GM12874 (cell line): ENCODE data around the gene SDHC.

ENCODE experiments used
- TF ChIP-seq, protein P1 (sequence below): IDR thresholded peaks from 2 replicates; pipeline ENCODE4 v1.5.1; 2011; ENCODE audit warnings: low read depth, mild to moderate bottlenecking, control low read depth, low read length, moderate library complexity; ENCODE audit not compliant: insufficient read depth

The SDHC gene

DNA sequence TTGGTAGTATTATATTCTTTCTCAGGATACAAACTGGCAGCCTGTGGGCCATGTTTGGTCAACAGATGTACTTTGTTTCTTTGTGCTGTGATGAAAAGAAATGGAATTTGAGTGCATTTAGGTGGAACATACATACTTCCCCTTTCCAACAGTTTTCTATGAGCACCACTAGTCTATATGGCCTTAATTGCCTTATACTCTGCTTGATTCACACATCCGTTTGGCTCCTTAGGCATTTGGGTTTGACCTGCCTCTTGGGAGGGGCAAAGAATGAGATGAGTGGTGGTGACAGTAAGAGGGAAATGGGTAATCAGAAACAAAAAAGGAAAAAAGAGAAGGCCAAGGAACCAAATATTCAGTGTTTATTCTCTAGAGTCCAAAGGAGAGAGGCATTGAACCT lies 36.5 kb downstream of the SDHC start:
- TF ChIP-seq, protein P1, sequence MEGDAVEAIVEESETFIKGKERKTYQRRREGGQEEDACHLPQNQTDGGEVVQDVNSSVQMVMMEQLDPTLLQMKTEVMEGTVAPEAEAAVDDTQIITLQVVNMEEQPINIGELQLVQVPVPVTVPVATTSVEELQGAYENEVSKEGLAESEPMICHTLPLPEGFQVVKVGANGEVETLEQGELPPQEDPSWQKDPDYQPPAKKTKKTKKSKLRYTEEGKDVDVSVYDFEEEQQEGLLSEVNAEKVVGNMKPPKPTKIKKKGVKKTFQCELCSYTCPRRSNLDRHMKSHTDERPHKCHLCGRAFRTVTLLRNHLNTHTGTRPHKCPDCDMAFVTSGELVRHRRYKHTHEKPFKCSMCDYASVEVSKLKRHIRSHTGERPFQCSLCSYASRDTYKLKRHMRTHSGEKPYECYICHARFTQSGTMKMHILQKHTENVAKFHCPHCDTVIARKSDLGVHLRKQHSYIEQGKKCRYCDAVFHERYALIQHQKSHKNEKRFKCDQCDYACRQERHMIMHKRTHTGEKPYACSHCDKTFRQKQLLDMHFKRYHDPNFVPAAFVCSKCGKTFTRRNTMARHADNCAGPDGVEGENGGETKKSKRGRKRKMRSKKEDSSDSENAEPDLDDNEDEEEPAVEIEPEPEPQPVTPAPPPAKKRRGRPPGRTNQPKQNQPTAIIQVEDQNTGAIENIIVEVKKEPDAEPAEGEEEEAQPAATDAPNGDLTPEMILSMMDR: no peak

DNA sequence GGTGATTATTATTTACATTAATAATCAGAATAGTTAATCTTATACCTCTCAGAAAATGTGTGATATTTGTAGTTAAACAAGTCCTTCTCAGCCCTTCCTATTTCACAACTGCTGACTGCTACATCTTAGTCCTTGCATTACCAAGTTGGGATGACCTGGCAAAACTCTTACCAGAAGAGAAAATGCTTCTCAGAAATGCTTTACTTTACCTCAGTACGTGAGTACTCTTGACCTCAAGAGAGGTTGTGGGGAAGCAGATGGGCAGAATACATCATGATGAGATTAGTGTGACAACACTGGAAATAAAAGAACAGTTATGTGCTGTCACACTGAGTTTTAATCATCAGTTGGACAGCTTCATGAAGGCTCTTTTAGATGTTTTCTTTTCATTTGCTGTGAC lies 37.3 kb downstream of the SDHC start:
- TF ChIP-seq, protein P1: no peak

DNA sequence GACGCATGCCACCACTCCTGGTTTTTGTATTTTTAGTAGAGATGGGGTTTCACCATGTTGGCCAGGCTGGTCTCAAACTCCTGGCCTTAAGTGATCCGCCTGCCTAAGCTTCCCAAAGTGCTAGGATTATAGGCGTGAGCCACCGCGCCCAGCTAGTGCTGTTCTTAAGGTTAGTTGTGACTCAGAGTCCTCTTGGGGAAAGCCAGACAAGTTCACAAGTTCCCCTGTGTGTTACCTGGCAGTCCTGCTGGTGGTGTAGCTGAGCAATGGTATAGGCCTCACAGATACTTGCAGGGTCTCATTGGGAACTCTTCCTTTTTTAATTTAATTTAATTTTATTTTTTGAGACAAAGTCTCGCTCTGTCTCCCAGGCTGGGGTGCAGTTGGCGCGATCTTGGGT lies 42.9 kb downstream of the SDHC start:
- TF ChIP-seq, protein P1: no peak

DNA sequence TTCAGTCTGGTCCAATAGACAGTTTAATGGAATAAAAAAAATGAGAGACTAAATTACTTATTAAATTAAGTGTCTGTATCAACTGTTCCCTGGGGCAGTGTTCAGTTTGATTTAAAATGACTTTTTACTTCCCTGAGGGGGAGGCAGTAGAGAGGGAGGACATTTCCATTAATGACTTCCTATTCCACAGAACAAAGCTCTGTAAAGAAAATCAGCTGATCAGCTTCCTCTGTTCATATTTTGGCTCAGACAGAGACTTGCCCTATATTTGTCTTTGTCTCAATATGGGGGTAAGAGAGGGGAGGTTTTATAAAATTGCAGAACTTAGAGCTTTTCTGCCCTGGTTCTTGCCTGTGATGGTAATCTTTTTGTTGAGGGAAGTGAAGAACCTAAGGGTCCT lies 45.1 kb downstream of the SDHC start:
- TF ChIP-seq, protein P1: no peak

DNA sequence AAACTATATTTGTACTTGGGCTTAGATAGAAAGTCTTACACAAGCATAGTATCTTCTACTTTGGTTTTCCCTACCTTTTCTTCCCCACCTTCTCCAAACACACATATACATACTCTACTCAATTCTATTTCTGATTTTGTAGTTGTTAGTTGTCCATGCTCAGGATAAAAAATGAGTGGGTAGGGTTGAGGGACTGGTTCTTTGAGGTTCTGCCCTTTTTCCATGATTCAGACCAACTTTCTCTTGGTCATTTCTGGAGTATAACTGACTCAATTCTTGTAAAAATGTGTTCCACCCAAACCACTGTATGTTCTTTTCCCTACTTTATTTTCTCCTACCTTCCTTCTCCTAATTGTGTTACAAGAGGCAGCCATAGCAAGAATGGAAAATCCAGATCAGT lies 50.2 kb downstream of the SDHC start:
- TF ChIP-seq, protein P1: no peak

DNA sequence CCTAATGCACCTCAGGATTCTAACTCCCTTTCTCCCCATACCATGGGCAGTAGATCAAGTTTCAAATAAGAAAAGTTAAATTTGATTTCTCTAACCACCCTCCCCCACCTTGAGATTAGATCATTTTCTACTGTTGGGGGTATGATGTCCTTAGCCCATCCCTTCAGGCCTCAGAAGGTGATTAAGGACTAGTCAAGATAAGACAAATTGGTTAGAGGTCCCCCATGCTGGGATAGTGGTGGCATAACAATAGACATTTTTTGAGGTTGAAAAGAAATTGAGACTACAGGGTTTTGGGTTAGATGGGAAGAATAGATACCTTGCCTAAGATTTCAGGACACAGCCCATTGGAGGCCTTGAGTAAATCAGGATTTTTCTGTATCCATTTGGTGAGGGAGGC lies 51.0 kb downstream of the SDHC start:
- TF ChIP-seq, protein P1: no peak

DNA sequence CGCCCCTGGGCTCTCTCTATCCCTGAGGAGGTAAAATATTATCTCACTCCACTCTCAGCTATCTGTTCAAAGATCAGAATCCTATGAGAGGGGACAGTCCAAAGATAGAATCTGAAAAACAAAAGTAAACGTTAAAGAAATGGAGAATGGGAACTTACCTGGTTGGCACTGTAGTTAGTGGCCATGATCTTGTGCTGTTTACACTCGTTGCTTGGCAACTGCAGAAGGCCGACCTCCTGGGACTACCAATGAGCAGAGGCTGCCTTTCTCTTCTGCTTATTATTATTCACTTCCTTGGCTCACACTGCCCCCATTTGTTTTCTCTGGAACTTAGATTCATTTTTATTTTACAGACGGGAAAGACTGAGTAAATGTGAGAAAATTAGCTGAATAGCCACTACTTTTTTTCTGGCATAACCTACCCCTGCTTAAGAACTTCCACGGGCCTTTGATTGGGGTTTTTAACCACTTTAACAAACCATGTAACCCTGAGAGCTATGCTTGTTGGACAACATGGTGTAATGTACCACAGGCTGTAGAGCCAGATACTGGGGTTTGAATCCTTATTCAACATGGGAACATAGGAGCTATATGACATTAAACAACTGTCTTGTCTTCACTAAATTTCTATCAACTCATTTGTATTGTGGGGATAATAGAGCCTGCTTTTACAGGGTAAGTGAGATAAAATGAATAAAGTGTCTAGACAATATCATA lies 53.7 kb downstream of the SDHC start, which contains the start of gene CFAP126:
CFAP126 (minus strand) TSS at position 193 of the 717 bp plus-strand sequence; CDS start at position 185, 8 bp downstream.
- TF ChIP-seq, protein P1: no peak

DNA sequence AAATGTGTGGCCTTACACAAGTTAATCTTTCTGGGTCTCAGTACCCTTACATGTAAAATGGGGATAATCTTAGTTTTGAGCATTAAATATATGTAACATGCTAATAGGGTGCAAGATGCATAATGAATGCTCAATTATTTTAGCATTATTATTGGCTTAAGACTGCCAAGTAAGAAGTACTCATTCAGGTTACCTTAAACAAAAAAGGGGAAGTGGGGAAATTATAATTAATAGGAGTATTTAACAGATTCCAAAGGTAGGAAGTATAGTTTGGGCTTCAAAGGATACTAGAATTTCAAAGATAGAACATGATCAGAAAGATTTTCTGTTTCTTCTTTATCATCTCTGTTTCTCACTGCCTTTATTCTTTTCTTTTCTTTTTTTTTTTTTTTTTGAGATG lies 59.3 kb downstream of the SDHC start:
- TF ChIP-seq, protein P1: no peak
